Smooth muscle cell of the umbilical artery (primary cell): Measurements from ENCODE around the gene PRB3. TPM values are rescaled to one million over a fixed set of nuclear protein-coding genes. Genes with fewer than 3 reads are reported as not detected.

ENCODE experiments used
- total RNA-seq: library from RNA; depleted of rRNA; stranded (reverse); fragments of >200 nt; gene quantifications from 2 replicates; pipeline ENCODE4 v1.2.3, GENCODE V29; 2014

The PRB3 gene
- not detected in 2 replicates for total RNA-seq

DNA sequence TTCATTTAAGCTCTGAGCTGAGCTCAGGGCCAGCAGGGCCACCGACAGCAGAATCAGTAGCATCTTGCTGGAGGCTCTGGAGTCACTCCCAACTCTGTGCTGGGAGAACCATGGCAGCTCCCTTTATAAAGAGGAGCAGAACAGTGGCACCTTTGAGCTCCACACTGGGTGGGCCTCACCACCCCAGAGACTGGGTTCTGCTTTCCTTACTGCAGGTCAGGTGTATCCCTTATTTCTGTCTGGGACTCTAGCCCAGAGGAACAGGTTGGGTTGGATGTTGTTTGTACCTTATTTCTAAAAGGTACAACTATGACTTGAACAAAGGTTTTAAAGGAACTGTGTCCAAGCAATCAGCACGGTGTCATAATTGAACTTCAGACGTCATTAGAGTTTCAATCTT lies at the start of gene PRB3:
Gene PRB3, minus strand, starts transcription at position 101 of the 400 bp plus-strand sequence. Its CDS starts 38 bp downstream, at position 63.

DNA sequence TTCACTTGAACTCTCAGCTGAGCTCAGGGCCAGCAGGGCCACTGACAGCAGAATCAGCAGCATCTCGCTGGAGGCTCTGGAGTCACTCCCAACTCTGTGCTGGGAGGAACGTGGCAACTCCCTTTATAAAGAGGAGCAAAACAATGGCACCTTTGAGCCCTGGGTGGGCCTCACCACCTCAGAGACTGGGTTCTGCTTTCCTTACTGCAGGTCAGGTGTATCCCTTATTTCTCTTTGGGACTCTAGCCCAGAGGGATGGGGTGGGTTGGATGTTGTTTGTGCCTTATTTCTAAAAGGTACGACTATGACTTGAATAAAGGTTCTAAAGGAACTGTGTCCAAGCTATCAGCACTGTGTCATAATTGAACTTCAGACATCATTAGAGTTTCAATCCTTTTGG lies 40.8 kb upstream of the PRB3 start, which contains the start of gene PRB4:
Gene PRB4, minus strand, starts transcription at position 101 of the 400 bp plus-strand sequence. Its CDS starts 38 bp downstream, at position 63.

Other genes with a start within 250 kb of the PRB3 start
- 4.8 and 11.1 TPM in 2 replicates for gene TAS2R19, start 247.1 kb downstream of the PRB3 start, total RNA-seq
- gene TAS2R31, start 238.3 kb downstream of the PRB3 start, total RNA-seq = 6.8 and 10.9 TPM in 2 replicates
- 1.8 and 4.8 TPM in 2 replicates for gene TAS2R46, start 207.4 kb downstream of the PRB3 start, total RNA-seq
- gene TAS2R43, start 177.4 kb downstream of the PRB3 start, total RNA-seq = 3.3 TPM in 1 of 2 replicates, not detected in the other
- 5.0 and 8.9 TPM in 2 replicates for gene TAS2R30, start 135.1 kb downstream of the PRB3 start, total RNA-seq
- gene SMIM10L1, start 98.5 kb downstream of the PRB3 start, total RNA-seq = 6.8 and 7.2 TPM in 2 replicates
- not detected in 2 replicates for gene TAS2R42, start 82.8 kb downstream of the PRB3 start, total RNA-seq
- not detected in 2 replicates for gene PRB4, start 40.7 kb upstream of the PRB3 start, total RNA-seq
- not detected in 2 replicates for gene PRB2, start 125.9 kb upstream of the PRB3 start, total RNA-seq